DOHH2 (cell line): ENCODE data around the gene XRRA1.

ENCODE experiments used
- CTCF ChIP-seq: fragments of 200-600 bp; sonication (generic); IDR thresholded peaks from one replicate; pipeline ENCODE4 v1.5.1; 2014; ENCODE audit warnings: antibody characterized with exemption, mild to moderate bottlenecking, low read depth, low read length; ENCODE audit not compliant: poor library complexity, severe bottlenecking
- EZH2phosphoT487 ChIP-seq: fragments of 200-600 bp; sonication (generic); IDR thresholded peaks from 2 replicates; pipeline ENCODE4 v1.6.1; 2017; ENCODE audit warnings: borderline replicate concordance, mild to moderate bottlenecking, antibody characterized with exemption, low read length, moderate library complexity, mixed read lengths

GRCh38 chr11:74935285-74935684, 13.6 kb downstream of the XRRA1 start:
- TF ChIP-seq CTCF: no peak
- TF ChIP-seq EZH2phosphoT487: no peak
